Astrocyte of the spinal cord (primary cell): Measurements from ENCODE around the gene C10orf62.
A peak's percentile ranks its signal among the peaks of the same experiment; 100 is the strongest.
"Not testable (repeated sequence)": the region's sequence is repeated elsewhere in the genome, so short reads cannot be mapped to it uniquely, and the experiment has no call there.

Experiments
- DNase-seq: peaks from one replicate; pipeline ENCODE4 v3.0.0; 2011; ENCODE audit warnings: low read depth, low spot score
- H3K4me3 ChIP-seq: 2 replicates; pipeline ENCODE4 v1.5.1; 2011; ENCODE audit warnings: low read depth, mild to moderate bottlenecking, low read length, moderate library complexity
- CTCF ChIP-seq: IDR thresholded peaks from 2 replicates; pipeline ENCODE4 v1.5.1; 2012; ENCODE audit warnings: low read depth, mild to moderate bottlenecking, low read length, inconsistent platforms
- in situ Hi-C: cut with HindIII; loops from 2 replicates; pipeline ENCODE4 v1.10.0; 2017; ENCODE audit warnings: low sequenced_read_pairs

C10orf62 gene

DNA sequence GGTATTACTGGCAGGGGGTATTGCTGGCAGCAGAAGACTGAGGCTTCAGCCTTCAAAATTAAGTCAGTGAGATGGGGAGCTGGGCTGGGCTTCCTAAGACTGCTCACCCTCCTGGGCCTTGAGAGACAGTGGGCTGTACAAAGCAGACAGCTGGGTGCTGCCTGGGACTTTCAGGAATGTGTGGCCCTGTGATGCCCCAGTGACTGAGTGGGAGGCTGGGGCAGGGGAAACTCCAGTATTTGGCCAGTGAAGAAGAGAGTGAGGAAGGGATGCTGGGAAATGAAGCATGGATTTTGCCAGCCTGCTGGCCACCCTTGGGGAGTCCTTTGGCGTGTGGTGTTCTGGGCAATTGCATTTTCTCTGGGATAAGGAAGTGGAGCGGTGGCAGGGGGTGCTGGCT is 16.5 kb upstream of the C10orf62 start:
- no peak for DNase-seq
- H3K4me3 ChIP-seq = no peak overlapping the region
- TF ChIP-seq CTCF = no peak
- in situ Hi-C loops = no loop called here

DNA sequence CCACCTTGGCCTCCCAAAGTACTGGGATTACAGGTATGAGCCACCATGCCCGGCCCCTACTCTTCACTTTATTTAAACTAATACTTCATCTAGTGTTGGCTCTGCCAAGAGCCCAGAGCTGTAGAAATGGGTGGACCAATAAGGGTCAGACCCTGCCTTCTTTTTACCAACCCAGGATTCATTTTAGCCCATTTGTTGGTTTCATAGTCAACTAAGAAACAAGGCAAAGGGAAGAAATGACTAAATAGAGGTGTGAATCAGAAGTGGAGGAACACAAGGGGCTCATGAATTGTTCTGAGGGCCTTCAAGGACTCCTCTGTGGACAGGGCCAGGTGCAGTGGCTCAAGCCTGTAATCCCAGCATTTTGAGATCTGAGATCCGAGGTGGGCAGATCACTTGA is 15.8 kb upstream of the C10orf62 start:
- no peak for TF ChIP-seq CTCF
- H3K4me3 ChIP-seq = no peak overlapping the region
- no peak for DNase-seq
- in situ Hi-C loops = no loop called here

DNA sequence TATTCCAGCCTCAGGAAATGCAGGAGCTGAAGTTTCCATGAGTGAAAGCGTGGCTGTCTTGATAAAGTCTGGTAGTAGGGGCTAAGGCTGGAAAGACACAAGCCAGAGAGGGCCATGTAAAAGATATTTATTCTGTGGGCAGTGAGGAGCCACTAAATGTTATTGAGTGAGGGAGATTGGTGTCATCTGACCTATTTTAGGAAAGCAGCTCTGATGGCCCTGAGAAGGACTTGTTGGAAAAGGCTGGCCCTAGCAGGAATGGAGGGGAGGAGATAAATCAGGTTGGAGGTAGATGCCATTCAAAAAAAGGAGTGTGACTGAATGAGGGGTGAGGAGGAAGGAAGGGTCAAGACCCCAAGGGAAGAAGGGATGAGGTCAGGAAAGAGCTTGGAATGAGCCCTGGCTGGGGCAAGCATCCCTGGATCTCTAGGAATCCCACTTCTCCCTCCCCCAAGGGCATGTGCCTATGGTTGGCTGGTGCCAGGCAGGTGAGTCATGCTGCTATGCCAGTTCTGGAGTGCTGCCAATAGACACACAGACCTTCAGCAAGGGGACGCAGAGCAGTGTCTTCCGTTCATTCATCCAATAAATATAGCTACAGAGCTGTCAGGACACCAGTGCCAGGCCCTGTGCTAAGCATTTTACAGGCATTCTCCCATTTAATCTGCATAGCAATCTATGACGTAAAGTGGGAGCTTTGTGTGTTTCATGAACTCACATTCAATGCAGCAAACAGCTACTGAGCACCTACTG is 15.0 kb upstream of the C10orf62 start:
- DNase-seq = peak; percentile 58
- in situ Hi-C loops = no loop called here
- no peak for TF ChIP-seq CTCF
- H3K4me3 ChIP-seq = no peak overlapping the region

GRCh38 chr10:97575127-97575668 is 14.3 kb upstream of the C10orf62 start:
- TF ChIP-seq CTCF = no peak
- no peak overlapping the region for H3K4me3 ChIP-seq
- in situ Hi-C loops = no loop called here
- DNase-seq = no peak

DNA sequence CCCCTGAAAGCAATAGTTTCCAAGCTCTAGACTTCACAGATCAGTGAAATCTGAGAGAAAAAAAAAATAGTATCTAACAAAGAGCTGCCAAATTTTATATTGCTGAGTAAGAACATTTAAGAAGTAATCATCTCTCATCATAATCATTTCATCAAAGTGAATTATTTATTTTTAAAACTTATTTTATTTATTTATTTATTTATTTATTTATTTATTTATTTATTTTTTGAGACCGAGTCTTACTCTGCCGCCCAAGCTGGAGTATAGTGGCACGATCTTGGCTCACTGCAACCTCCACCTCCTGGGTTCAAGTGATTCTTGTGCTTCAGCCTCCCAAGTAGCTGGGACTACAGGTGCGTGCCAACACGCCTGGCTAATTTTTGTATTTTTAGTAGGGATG is 13.0 kb upstream of the C10orf62 start:
- H3K4me3 ChIP-seq, DNase-seq, in situ Hi-C loops: not testable (repeated sequence)

GRCh38 chr10:97577701-97578100 is 11.8 kb upstream of the C10orf62 start:
- no peak for DNase-seq
- in situ Hi-C loops = no loop called here
- no peak overlapping the region for H3K4me3 ChIP-seq
- no peak for TF ChIP-seq CTCF

- H3K4me3 ChIP-seq = peak overlapping the region; percentile 17
- TF ChIP-seq CTCF = no peak
- no peak for DNase-seq
- in situ Hi-C loops = no loop called here
Observed at GRCh38 chr10:97578171-97578844, 11.2 kb upstream of the C10orf62 start.
